Neural cell (in vitro differentiated cells): ENCODE measurements around the gene ZDHHC18. TPM values are rescaled to one million over a fixed set of nuclear protein-coding genes. Genes with fewer than 3 reads are reported as not detected.

ENCODE experiments used
- H2AFZ ChIP-seq: fragments of 200-600, 300-800 bp; sonication (generic), shearing (Covaris generic); 2 replicates; pipeline ENCODE4 v1.6.0; 2014; ENCODE audit warnings: low read depth, mild to moderate bottlenecking, antibody characterized with exemption, low read length, moderate library complexity
- H3F3A ChIP-seq: fragments of 200-600 bp; shearing (Covaris generic); 2 replicates; pipeline ENCODE4 v1.6.1; 2016; ENCODE audit warnings: mild to moderate bottlenecking, moderate library complexity, mixed read lengths, antibody characterized with exemption, low read length; ENCODE audit not compliant: insufficient read depth, poor library complexity, severe bottlenecking
- H3K27ac ChIP-seq: fragments of 200-600, 300-800 bp; sonication (generic), shearing (Covaris generic); 2 replicates; pipeline ENCODE4 v1.5.1; 2014; ENCODE audit warnings: mild to moderate bottlenecking, low read length, moderate library complexity
- H3K27me3 ChIP-seq: fragments of 300-800, 200-600 bp; sonication (generic), shearing (Covaris generic); 2 replicates; pipeline ENCODE4 v1.6.0; 2014; ENCODE audit warnings: mild to moderate bottlenecking, low read depth, low read length, moderate library complexity; ENCODE audit not compliant: insufficient read depth
- H3K36me3 ChIP-seq: fragments of 300-800, 200-600 bp; sonication (generic), shearing (Covaris generic); 2 replicates; pipeline ENCODE4 v1.5.1; 2014; ENCODE audit warnings: mild to moderate bottlenecking, antibody characterized with exemption, low read length, moderate library complexity; ENCODE audit not compliant: insufficient read depth
- H3K4me2 ChIP-seq: fragments of 300-800, 200-600 bp; sonication (generic), shearing (Covaris generic); 2 replicates; pipeline ENCODE4 v1.6.0; 2014; ENCODE audit warnings: mild to moderate bottlenecking, low read length
- H3K4me3 ChIP-seq: fragments of 300-800, 200-600 bp; sonication (generic), shearing (Covaris generic); 2 replicates; pipeline ENCODE4 v1.5.1; 2014; ENCODE audit warnings: mild to moderate bottlenecking, low read length, moderate library complexity
- H3K79me2 ChIP-seq: fragments of 200-600 bp; shearing (Covaris generic); replicated peaks from 2 replicates; pipeline ENCODE4 v1.6.0; 2014; ENCODE audit warnings: mild to moderate bottlenecking, low read length, moderate library complexity; ENCODE audit not compliant: insufficient read depth
- H3K9ac ChIP-seq: fragments of 300-800, 200-600 bp; sonication (generic), shearing (Covaris generic); 2 replicates; pipeline ENCODE4 v1.6.1; 2016; ENCODE audit warnings: mild to moderate bottlenecking, low read length, mixed read lengths
- H3K9me2 ChIP-seq: fragments of 200-600 bp; shearing (Covaris generic); 2 replicates; pipeline ENCODE4 v1.6.1; 2016; ENCODE audit warnings: mild to moderate bottlenecking, low read length, mixed read lengths; ENCODE audit not compliant: insufficient read depth
- H3K9me3 ChIP-seq: fragments of 200-600, 300-800 bp; sonication (generic), shearing (Covaris generic); 2 replicates; pipeline ENCODE4 v1.6.1; 2016; ENCODE audit warnings: mild to moderate bottlenecking, mixed run types, low read length, moderate library complexity, mixed read lengths
- H4K20me1 ChIP-seq: fragments of 200-600 bp; shearing (Covaris generic); 2 replicates; pipeline ENCODE4 v1.6.1; 2016; ENCODE audit warnings: mild to moderate bottlenecking, mixed run types; ENCODE audit not compliant: insufficient read depth
- EP300 ChIP-seq: fragments of 450-650 bp; conservative IDR thresholded peaks from 2 replicates; pipeline ENCODE4 v1.6.1; 2014; ENCODE audit warnings: antibody characterized with exemption, mild to moderate bottlenecking, moderate library complexity; ENCODE audit not compliant: poor library complexity, severe bottlenecking
- EZH2 ChIP-seq: fragments of 200-600, 300-800 bp; shearing (Covaris generic), sonication (generic); IDR thresholded peaks from 2 replicates; pipeline ENCODE4 v1.6.1; 2014; ENCODE audit warnings: antibody characterized with exemption, low read length, borderline replicate concordance, mild to moderate bottlenecking; ENCODE audit not compliant: insufficient read depth, poor library complexity, severe bottlenecking
- MXI1 ChIP-seq: fragments of 450-650 bp; conservative IDR thresholded peaks from 2 replicates; pipeline ENCODE4 v1.6.1; 2014; ENCODE audit warnings: antibody characterized with exemption, mild to moderate bottlenecking; ENCODE audit not compliant: poor library complexity, severe bottlenecking
- POLR2AphosphoS5 ChIP-seq: IDR thresholded peaks from 2 replicates; pipeline ENCODE4 v1.6.1; 2012
- RAD21 ChIP-seq: fragments of 450-650 bp; conservative IDR thresholded peaks from 2 replicates; pipeline ENCODE4 v1.6.1; 2014; ENCODE audit warnings: antibody characterized with exemption, mild to moderate bottlenecking, moderate library complexity
- SMC3 ChIP-seq: fragments of 450-650 bp; conservative IDR thresholded peaks from 2 replicates; pipeline ENCODE4 v1.6.1; 2014; ENCODE audit warnings: antibody characterized with exemption, mild to moderate bottlenecking, moderate library complexity; ENCODE audit not compliant: poor library complexity
- TAF1 ChIP-seq: IDR thresholded peaks from 2 replicates; pipeline ENCODE4 v1.6.1; 2012; ENCODE audit warnings: low read depth
- polyA plus RNA-seq: library from polyadenylated mRNA; depleted of rRNA; stranded (reverse); fragments of >200 nt; gene quantifications from 2 replicates; pipeline ENCODE4 v1.2.3, GENCODE V29; 2014
- TF ChIP-seq, protein P1 (sequence below): IDR thresholded peaks from 2 replicates; pipeline ENCODE4 v1.6.1; 2012; ENCODE audit warnings: borderline replicate concordance
- TF ChIP-seq, protein P2 (sequence below): fragments of 450-650 bp; IDR thresholded peaks from 2 replicates; pipeline ENCODE4 v1.5.1; 2014; ENCODE audit warnings: antibody characterized with exemption, mild to moderate bottlenecking, moderate library complexity; ENCODE audit not compliant: poor library complexity, severe bottlenecking

Gene ZDHHC18
- polyA plus RNA-seq, 1 donor from 2014 or later = 23.7 TPM

DNA sequence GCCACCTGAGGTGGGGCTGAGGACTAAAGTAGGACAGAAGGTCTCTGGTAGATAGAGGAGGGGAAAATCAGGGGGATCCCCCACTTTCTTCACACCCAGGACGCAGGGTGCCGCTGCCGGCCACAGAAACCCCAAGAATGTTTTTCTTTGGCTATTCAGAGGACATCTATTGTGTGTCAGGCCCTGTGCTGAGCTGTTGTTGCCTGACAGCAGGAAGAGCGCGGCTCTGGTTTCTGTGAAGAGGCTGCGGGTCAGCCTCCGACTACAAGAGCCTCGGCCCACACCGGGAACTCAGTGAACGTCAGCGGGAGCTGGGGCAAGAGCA, 39.1 kb upstream of the ZDHHC18 start:
- H2AFZ ChIP-seq = peak overlapping the region; percentile 98
- H3K27ac ChIP-seq = peak overlapping the region; percentile 96
- no peaks in the 10 kb centered on the region for H4K20me1 ChIP-seq
- peak overlapping the region; percentile 100 for H3K4me2 ChIP-seq
- peaks cover 11% of the 10 kb centered on the region for H3K36me3 ChIP-seq
- no peaks in the 10 kb centered on the region for H3K79me2 ChIP-seq
- TF ChIP-seq, protein P1, sequence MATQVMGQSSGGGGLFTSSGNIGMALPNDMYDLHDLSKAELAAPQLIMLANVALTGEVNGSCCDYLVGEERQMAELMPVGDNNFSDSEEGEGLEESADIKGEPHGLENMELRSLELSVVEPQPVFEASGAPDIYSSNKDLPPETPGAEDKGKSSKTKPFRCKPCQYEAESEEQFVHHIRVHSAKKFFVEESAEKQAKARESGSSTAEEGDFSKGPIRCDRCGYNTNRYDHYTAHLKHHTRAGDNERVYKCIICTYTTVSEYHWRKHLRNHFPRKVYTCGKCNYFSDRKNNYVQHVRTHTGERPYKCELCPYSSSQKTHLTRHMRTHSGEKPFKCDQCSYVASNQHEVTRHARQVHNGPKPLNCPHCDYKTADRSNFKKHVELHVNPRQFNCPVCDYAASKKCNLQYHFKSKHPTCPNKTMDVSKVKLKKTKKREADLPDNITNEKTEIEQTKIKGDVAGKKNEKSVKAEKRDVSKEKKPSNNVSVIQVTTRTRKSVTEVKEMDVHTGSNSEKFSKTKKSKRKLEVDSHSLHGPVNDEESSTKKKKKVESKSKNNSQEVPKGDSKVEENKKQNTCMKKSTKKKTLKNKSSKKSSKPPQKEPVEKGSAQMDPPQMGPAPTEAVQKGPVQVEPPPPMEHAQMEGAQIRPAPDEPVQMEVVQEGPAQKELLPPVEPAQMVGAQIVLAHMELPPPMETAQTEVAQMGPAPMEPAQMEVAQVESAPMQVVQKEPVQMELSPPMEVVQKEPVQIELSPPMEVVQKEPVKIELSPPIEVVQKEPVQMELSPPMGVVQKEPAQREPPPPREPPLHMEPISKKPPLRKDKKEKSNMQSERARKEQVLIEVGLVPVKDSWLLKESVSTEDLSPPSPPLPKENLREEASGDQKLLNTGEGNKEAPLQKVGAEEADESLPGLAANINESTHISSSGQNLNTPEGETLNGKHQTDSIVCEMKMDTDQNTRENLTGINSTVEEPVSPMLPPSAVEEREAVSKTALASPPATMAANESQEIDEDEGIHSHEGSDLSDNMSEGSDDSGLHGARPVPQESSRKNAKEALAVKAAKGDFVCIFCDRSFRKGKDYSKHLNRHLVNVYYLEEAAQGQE = no peak
- TF ChIP-seq SMC3 = no peak
- no peak for TF ChIP-seq POLR2AphosphoS5
- TF ChIP-seq RAD21 = no peak
- no peak for TF ChIP-seq TAF1
- TF ChIP-seq EZH2 = no peak
- TF ChIP-seq EP300 = no peak
- TF ChIP-seq, protein P2, sequence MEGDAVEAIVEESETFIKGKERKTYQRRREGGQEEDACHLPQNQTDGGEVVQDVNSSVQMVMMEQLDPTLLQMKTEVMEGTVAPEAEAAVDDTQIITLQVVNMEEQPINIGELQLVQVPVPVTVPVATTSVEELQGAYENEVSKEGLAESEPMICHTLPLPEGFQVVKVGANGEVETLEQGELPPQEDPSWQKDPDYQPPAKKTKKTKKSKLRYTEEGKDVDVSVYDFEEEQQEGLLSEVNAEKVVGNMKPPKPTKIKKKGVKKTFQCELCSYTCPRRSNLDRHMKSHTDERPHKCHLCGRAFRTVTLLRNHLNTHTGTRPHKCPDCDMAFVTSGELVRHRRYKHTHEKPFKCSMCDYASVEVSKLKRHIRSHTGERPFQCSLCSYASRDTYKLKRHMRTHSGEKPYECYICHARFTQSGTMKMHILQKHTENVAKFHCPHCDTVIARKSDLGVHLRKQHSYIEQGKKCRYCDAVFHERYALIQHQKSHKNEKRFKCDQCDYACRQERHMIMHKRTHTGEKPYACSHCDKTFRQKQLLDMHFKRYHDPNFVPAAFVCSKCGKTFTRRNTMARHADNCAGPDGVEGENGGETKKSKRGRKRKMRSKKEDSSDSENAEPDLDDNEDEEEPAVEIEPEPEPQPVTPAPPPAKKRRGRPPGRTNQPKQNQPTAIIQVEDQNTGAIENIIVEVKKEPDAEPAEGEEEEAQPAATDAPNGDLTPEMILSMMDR = no peak
- no peak for TF ChIP-seq MXI1
- H3K4me3 ChIP-seq = peak overlapping the region; percentile 91
- H3K9me2 ChIP-seq = no peaks in the 10 kb centered on the region
- peak overlapping the region; percentile 94 for H3K9ac ChIP-seq
- H3K27me3 ChIP-seq = no peaks in the 10 kb centered on the region
- H3K9me3 ChIP-seq = no peaks in the 10 kb centered on the region
- no peaks in the 10 kb centered on the region for H3F3A ChIP-seq

DNA sequence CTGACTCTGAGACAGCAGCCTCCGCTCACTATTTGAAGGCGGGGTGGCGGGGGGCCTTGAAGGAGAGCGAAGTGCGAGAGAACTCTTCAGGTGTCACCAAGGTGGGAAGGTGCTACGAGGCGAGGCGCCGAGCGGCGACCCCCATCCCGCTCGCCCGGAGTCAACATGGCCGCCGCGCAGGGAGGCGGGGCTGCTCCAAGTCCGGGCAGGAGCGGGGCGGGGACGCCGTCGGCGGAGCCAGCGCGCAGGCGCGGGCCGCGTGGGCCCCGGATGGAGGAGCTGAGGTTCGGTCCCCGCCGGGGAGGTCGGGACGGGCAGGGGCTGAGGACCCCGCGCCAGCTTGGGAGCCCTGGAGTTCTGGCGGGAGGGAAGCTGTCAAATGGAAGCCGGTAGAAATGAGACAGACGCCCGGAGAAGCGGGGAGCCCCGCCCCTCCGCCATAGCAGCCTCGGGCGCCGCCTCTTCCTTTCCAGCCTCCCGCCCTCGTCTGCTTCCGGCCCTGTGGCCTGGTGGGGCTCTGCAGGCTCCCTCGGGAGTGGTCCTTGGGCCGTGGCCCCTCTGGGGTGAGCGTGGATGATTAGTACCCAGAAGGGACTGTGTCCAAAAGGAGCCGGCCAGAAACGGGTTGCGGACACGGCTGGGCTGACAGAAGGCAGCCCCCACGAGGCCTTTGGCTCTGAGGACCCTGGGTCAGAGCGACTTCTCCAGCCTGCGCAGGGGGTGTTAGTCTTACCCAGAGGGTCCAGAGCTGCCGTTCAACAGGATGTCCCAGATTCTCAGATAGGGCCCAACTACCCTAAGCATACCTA, 38.6 kb upstream of the ZDHHC18 start, which contains the start of gene PIGV:
Gene PIGV (plus strand): TSS at position 245 of the 809 bp plus-strand sequence. CDS start 2,866 bp downstream, outside the sequence.
- TF ChIP-seq, protein P2 = peak; percentile 33
- TF ChIP-seq, protein P1 = peak; percentile 89
- TF ChIP-seq EZH2 (no peak), TAF1 (peak; percentile 57), SMC3 (no peak), POLR2AphosphoS5 (peak; percentile 87), RAD21 (peak; percentile 14), MXI1 (peak; percentile 51), EP300 (peak; percentile 52)
- Histone ChIP-seq H3K9ac (peak within 1 kb of the TSS; percentile 94), H3K9me3 (no peaks in the 10 kb centered on the region), H2AFZ (peak within 1 kb of the TSS; percentile 98), H3K27ac (peak within 1 kb of the TSS; percentile 96), H3K27me3 (no peaks in the 10 kb centered on the region), H4K20me1 (no peaks in the 10 kb centered on the region), H3K79me2 (no peaks in the 10 kb centered on the region), H3K4me2 (peak within 1 kb of the TSS; percentile 100), H3K9me2 (no peaks in the 10 kb centered on the region), H3F3A (no peaks in the 10 kb centered on the region), H3K4me3 (peak within 1 kb of the TSS; percentile 91), H3K36me3 (peaks cover 5% of the 10 kb centered on the region)
